GM12892 (cell line): Measurements from ENCODE around the gene LENEP.
A peak's percentile ranks its signal among the peaks of the same experiment; 100 is the strongest.

Source experiments
- DNase-seq: peaks from one replicate; pipeline ENCODE4 v3.0.0; 2011; ENCODE audit not compliant: insufficient read length
- FAIRE-seq: peaks from 2 replicates; lab custom pipeline; 2011; peaks lifted over from hg19 to GRCh38; lab: Jason Lieb, UNC
- POLR2A ChIP-seq: IDR thresholded peaks from 2 replicates; pipeline ENCODE4 v1.6.1; 2011; ENCODE audit warnings: low read depth, low read length, control low read depth
- POLR2AphosphoS5 ChIP-seq: IDR thresholded peaks from 2 replicates; pipeline ENCODE4 v1.6.1; 2011; ENCODE audit warnings: low read depth, low read length, control low read depth
- TAF1 ChIP-seq: IDR thresholded peaks from 2 replicates; pipeline ENCODE4 v1.6.1; 2011; ENCODE audit warnings: low read depth, mild to moderate bottlenecking, control low read depth, low read length, borderline replicate concordance

Gene LENEP

DNA sequence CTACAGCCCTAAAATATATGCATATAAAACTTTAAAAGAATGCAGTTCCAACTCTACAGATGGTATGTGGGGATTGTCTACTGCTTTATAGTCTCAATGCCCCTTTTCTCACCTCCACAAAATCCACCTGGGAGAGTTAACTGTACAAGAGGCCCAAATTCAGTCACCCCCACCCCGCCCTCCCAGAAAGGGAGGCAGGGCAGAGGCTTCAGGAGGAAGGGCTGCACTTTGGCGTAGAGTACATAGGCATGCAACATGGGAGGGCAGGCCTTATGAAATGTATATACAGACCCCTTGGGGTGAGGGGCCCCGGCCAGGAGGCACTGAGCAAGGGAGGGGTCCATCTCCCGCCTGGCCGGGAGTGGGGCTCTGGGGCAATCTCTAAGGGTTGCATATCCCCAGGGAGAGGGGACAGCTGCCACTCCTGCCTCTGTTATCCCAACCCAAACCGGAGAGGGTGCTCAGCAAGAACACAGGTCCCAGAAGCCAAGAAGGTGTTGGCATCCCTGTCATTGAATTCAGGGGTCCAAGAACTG lies 30.5 kb upstream of the LENEP start:
- FAIRE-seq (no peak), DNase-seq (no peak)
- TF ChIP-seq TAF1: no peak
- no peak for TF ChIP-seq POLR2A
- TF ChIP-seq POLR2AphosphoS5: no peak

DNA sequence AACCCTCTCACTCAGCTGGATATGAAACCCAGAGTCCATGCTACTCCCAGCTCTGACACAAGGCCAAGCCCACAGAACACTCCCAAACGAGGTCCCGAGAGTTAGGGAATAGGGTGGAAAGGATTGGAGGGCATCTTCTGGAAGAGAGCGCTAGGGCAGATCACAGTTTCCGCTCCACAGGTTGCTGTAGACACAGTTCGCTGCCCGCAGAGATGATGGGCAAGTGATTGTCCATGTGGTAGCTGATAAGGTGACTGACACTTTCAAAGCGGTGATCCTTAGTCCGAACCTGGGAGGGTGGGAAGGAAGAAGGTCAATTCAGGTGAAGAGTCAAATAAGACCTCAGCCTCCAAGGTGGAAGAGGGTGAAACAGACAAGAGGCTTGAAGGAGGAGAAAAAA lies 29.7 kb upstream of the LENEP start:
- TF ChIP-seq POLR2AphosphoS5: no peak
- TF ChIP-seq TAF1: no peak
- no peak for TF ChIP-seq POLR2A
- DNase-seq (no peak), FAIRE-seq (no peak)

DNA sequence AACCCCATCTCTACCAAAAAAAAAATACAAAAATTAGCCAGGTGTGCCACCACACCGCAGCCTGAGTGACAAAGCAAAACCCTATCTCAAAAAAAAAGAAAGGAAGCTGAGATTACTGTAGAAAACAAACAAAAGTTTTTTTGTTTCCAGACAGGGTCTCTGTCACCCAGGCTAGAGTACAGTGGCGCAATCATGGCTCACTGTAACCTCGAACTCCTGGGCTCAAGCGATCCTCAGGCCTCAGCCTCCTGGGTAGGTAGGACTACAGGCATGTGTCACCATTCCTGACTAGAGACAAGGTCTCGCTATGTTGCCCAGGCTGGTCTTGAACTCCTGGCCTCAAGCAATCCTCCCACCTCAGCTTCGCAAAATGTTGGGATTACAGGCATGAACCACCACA lies 29.0 kb upstream of the LENEP start:
- FAIRE-seq (no peak), DNase-seq (no peak)
- no peak for TF ChIP-seq POLR2AphosphoS5
- no peak for TF ChIP-seq POLR2A
- TF ChIP-seq TAF1: no peak

DNA sequence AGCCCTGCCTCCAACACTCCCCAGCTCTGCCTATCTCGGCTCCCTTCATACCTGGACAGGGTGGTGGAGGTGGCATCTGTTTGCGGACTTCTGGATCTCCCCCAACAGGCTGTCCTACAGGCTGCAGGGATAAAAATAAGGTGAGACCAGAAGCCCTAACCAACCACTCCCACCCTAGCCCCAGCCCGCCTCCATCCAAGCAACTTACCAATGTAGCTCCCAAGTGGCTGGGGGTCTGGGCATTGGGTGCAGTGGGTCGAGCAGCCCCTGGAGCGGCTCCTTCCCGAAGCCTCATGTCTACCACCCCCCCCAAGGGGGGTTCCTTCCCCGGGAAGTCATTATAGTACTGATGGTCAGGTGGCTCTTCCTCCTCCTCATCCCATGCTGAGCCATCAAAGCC lies 27.3 kb upstream of the LENEP start:
- FAIRE-seq (no peak), DNase-seq (no peak)
- TF ChIP-seq POLR2AphosphoS5: no peak
- no peak for TF ChIP-seq TAF1
- no peak for TF ChIP-seq POLR2A

DNA sequence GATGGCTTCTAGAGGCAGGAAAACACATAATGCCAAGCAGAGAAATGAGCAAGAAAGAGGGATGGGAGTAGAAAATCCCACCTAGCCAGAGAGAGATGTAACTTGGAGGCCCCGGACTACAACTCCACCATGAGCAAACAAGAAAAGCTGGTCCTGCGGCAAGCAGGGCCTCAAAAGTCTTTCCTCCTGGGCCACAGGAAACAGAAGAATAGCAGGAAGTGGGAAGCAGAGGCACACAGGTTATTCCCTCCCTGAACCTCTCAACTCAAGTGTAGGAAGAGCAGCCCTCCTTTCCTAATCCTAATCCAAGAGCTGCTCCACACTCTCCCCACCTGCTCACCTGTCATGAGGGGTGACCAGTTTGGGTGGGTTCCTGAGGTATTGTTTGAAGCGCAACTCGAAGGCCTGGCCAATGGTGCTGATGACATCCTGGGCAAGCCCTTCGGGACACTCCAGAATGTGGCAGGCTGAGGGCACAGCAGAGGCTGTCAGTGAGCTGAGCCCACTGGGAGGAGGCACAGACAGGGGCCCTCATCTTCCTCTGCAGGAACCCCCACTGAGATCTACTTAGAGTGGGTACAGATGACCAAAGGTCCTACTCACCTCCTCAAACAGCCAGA lies 25.9 kb upstream of the LENEP start:
- TF ChIP-seq POLR2A: no peak
- TF ChIP-seq POLR2AphosphoS5: no peak
- no peak for TF ChIP-seq TAF1
- DNase-seq (no peak), FAIRE-seq (no peak)

DNA sequence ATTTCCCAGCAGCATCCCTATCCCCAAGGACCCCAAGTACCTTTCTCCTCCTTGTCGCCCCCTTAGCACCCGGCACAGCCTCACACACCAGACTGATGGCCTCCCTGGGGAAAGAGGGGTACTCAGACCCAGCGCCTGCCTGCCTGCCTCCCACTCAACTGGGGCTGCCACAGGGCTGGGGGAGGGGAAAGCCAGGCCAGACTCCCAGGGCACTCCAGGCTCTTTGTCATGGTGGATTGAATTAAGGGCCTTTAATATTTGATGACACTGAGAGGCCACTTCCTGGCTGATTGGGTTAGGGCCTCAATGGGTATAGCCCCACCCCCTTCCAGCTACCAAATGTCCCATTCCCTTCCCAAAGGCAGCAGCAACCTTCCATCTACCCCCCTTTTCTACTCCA lies 24.7 kb upstream of the LENEP start:
- TF ChIP-seq TAF1 (no peak), POLR2A (no peak), POLR2AphosphoS5 (no peak)
- DNase-seq: no peak
- no peak for FAIRE-seq

DNA sequence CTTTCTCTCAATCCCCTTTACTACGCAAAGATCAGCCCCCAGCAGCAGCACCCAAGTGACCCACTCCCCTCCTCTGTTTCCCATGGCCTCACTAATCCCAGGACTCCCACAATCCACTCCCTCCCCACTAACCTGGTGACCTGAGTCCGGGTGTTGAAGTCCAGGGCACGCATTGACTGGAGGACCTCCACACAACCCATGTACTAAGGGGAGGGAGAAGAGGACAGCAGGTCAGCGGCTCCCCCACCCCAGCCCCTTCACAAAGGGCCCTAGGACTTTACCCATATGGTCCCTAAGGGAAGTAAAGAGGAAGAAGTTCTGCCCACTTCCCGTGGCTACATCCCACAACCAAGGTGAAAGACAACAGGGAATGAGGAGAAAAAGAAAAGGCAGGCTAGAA lies 24.1 kb upstream of the LENEP start:
- TF ChIP-seq POLR2AphosphoS5 (no peak), POLR2A (no peak), TAF1 (no peak)
- FAIRE-seq (no peak), DNase-seq (no peak)

DNA sequence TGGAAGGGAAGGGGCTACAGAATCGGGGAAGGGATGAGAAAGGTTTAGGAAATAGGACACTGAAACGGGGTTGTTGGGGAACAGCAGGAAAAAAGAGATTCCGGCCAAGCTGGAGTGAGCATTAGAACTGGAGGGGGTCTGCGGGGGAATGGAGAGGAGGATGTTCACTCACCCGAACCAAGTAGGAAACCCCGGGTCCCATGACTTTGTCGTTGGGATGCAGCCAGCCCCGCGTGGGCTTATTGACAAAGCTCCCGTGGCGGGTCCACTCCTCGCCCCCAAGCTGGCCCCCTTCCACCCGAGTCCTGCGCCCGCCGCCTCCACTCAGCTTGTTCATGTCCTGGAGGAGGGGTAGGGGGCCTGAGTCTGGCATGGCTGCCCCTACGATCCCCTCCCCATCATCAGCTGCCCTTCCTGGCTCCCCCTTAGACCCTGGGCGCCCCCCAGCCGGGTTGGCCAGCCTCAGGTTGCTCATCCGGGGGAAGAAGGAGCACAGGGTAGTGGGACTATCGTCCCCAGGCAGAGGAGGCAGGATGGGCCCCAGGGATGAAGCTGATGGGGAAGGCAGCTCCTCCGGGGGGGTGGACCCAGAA lies 23.4 kb upstream of the LENEP start:
- DNase-seq (no peak), FAIRE-seq (no peak)
- TF ChIP-seq TAF1: no peak
- no peak for TF ChIP-seq POLR2A
- no peak for TF ChIP-seq POLR2AphosphoS5

DNA sequence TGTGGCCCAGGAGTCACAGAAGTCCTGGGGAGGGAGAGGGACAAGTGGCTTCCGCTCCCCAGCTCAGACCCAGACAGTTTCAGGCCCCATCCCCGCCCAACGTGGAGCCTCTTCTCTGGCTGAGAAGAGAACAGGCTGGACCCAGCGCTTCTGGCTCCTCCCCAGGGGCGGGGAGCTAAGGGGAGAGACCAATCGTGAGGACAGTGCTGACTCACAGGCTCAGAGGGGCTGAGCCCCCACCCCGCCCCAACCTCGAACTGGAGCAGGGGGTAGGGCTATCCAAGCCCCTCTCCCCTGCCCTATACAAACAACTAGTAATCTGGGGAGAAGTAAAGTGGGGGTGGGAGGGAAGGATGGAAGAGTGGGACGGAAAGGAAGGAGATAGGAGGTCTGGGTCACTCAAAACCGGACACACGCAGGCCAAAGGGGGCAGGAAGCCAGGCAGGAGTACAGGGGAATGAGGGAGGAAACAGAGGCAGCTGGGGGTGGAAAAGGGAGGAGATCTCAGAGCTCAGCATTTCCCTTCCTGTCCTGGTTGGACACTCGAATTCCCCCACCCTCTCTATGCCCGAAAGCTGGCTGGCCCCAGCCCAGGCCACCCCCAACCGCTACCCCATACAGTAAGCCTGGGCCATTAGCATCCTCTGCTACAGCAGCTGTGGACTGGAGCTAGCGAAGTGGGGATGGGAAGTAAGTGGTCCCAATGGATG lies 22.6 kb upstream of the LENEP start, which contains the start of gene SHC1:
SHC1 (minus strand) TSS at position 117 of the 710 bp plus-strand sequence. CDS start 221 bp downstream, outside the sequence.
- no peak for FAIRE-seq
- peak; percentile 76 for DNase-seq
- no peak for TF ChIP-seq TAF1
- peak; percentile 26; the same call in 1 of the 2 replicates for TF ChIP-seq POLR2A
- TF ChIP-seq POLR2AphosphoS5: peak; percentile 44; the same call in 1 of the 2 replicates

DNA sequence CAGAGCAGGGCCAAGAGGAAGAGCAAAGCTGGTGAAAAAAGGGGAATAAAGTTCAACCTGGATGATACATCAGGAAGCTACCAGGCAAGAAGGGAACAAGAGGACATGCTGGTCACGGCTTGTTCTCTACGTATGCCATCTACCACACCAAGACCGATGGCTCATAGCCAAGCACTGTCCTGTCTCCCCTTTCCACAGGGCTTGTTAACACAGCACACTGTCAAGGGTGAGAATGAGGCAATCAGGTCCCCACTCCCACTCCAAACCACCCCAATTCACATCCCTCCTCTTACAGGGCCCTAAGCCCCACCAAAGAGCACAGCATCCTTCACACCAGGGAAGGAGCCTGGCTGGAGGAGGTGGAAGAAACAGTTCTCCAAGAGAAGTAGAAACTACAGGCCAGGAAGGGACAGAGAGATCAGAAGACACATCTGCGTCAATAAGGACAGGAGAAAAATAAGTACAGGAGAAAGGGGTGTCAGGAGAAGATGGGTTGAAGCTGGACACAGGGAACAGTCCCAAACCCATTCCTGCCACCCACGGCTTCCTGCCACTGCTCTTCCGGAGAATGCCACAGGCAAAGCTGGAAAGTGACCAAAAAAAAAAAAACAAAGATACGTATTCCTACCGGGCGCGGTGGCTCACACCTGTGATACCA lies 21.9 kb upstream of the LENEP start:
- DNase-seq (no peak), FAIRE-seq (no peak)
- TF ChIP-seq POLR2AphosphoS5 (no peak), POLR2A (no peak), TAF1 (no peak)

DNA sequence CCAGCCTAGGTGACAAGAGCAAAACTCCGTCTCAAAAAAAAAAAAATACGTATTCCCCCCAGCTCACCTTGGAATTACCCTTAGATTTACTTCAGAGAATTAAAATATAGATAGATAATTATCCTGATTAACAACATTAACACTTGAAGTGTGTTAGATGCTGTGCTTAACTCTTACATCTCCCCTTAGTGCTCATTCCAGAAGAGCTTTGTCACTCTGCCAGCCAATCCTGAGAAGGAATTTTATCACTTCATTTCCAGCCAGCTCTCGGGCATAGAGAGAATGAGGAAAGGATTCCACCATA lies 21.2 kb upstream of the LENEP start:
- no peak for TF ChIP-seq POLR2A
- no peak for TF ChIP-seq POLR2AphosphoS5
- TF ChIP-seq TAF1: no peak
- DNase-seq: no peak
- no peak for FAIRE-seq
